Activated B cell treated with CpG ODN at 0.5 μM for 24 hours (primary cell): ENCODE measurements around the gene TXN2. TPM values are rescaled to one million over a fixed set of nuclear protein-coding genes. Genes with fewer than 3 reads are reported as not detected.
A peak's percentile ranks its signal among the peaks of the same experiment; 100 is the strongest.

Experiments used
- ATAC-seq: fragments of 200-7000 bp; cut with Tn5 transposase; one replicate; pipeline ENCODE4 v1.10.0; 2021; ENCODE audit warnings: low read depth, mild to moderate bottlenecking, moderate library complexity
- CTCF ChIA-PET: fragments of 350-600 bp; sonication (Branson Sonifier 250); formaldehyde crosslinking; loops from one replicate; lab custom pipeline; 2021; ENCODE audit warnings: antibody characterized with exemption; lab: Charles Lee
- POLR2A ChIA-PET: fragments of 350-600 bp; sonication (Branson Sonifier 250); formaldehyde crosslinking; loops from one replicate; lab custom pipeline; 2021; ENCODE audit warnings: antibody characterized with exemption; lab: Charles Lee
- DNase-seq: peaks from one replicate; pipeline ENCODE4 v3.0.0; 2022
- H3K27ac Mint-ChIP-seq: one replicate; pipeline ENCODE4 v1.8.0; 2020; ENCODE audit warnings: mixed read lengths
- H3K27me3 Mint-ChIP-seq: one replicate; pipeline ENCODE4 v1.8.0; 2021; ENCODE audit warnings: mixed read lengths
- H3K36me3 Mint-ChIP-seq: one replicate; pipeline ENCODE4 v1.8.0; 2021; ENCODE audit warnings: low read depth, mixed read lengths
- H3K4me1 Mint-ChIP-seq: one replicate; pipeline ENCODE4 v1.8.0; 2021; ENCODE audit warnings: mixed read lengths
- H3K4me3 Mint-ChIP-seq: one replicate; pipeline ENCODE4 v1.8.0; 2020; ENCODE audit warnings: mild to moderate bottlenecking, mixed read lengths
- H3K9me3 Mint-ChIP-seq: one replicate; pipeline ENCODE4 v1.8.0; 2020; ENCODE audit warnings: mixed read lengths
- intact Hi-C: fragments of 100-400 bp; cut with micrococcal nuclease; formaldehyde crosslinking; loops from one replicate; pipeline ENCODE4 v1.15.1; 2024
- total RNA-seq: library from RNA; stranded (reverse); gene quantifications from 2 replicates; pipeline ENCODE4 v1.2.3, GENCODE V29; 2022
- TF ChIP-seq, protein P1 (sequence below): fragments of 200-600 bp; IDR thresholded peaks from one replicate; pipeline ENCODE4 v1.8.0; 2022; ENCODE audit warnings: antibody characterized with exemption, mild to moderate bottlenecking

Gene TXN2, protein sequence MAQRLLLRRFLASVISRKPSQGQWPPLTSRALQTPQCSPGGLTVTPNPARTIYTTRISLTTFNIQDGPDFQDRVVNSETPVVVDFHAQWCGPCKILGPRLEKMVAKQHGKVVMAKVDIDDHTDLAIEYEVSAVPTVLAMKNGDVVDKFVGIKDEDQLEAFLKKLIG
- 59.1 and 71.7 TPM in 2 replicates for total RNA-seq

- peak; percentile 94 for DNase-seq
- intact Hi-C loops, result loop anchor here (1.0 kb wide), 5 partner anchors 12 to 93 kb away; partner anchors contain the start of genes EIF3D and FOXRED2
- peak; percentile 87 for ATAC-seq
- Mint-ChIP-seq H3K36me3 (peaks cover 32% of the 10 kb centered on the region), H3K4me3 (peak within 1 kb of the TSS; percentile 92), H3K4me1 (peaks cover 18% of the 10 kb centered on the region), H3K9me3 (no peaks in the 10 kb centered on the region), H3K27ac (peak within 1 kb of the TSS; percentile 91), H3K27me3 (no peaks in the 10 kb centered on the region)
- TF ChIP-seq, protein P1, sequence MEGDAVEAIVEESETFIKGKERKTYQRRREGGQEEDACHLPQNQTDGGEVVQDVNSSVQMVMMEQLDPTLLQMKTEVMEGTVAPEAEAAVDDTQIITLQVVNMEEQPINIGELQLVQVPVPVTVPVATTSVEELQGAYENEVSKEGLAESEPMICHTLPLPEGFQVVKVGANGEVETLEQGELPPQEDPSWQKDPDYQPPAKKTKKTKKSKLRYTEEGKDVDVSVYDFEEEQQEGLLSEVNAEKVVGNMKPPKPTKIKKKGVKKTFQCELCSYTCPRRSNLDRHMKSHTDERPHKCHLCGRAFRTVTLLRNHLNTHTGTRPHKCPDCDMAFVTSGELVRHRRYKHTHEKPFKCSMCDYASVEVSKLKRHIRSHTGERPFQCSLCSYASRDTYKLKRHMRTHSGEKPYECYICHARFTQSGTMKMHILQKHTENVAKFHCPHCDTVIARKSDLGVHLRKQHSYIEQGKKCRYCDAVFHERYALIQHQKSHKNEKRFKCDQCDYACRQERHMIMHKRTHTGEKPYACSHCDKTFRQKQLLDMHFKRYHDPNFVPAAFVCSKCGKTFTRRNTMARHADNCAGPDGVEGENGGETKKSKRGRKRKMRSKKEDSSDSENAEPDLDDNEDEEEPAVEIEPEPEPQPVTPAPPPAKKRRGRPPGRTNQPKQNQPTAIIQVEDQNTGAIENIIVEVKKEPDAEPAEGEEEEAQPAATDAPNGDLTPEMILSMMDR, result no peak
- CTCF ChIA-PET, result interaction anchor here (1.0 to 3.0 kb wide), 3 partner anchors 11 to 180 kb away, joined by 6 to 18 read pairs (median 7); partner anchors contain the start of gene FOXRED2
- POLR2A ChIA-PET, result interaction anchor here (0.6 to 2.8 kb wide), 43 partner anchors 10 to 1499 kb away, joined by 3 to 40 read pairs (median 4); partner anchors contain the start of genes APOL1, APOL2, APOL3 and EIF3D
Measured at GRCh38 chr22:36481393-36482168, at the start of gene TXN2. TXN2 (minus strand) TSS chr22:36481640; CDS start chr22:36480837, 803 bp downstream.

GRCh38 chr22:36528795-36529751, 47.6 kb upstream of the TXN2 start, which contains the start of gene EIF3D:
EIF3D (minus strand) TSS chr22:36529166; CDS start chr22:36526121, 3,045 bp downstream.
- Mint-ChIP-seq H3K4me3 (peak within 1 kb of the TSS; percentile 94), H3K27me3 (no peaks in the 10 kb centered on the region), H3K36me3 (peaks cover 41% of the 10 kb centered on the region), H3K27ac (peak within 1 kb of the TSS; percentile 97), H3K9me3 (no peaks in the 10 kb centered on the region), H3K4me1 (peaks cover 25% of the 10 kb centered on the region)
- TF ChIP-seq, protein P1, result no peak
- CTCF ChIA-PET, result interaction anchor here (1.0 to 1.3 kb wide), 3 partner anchors 18 to 514 kb away, joined by 3 to 4 read pairs (median 4); no protein-coding TSS in a partner anchor
- ATAC-seq (peak; percentile 92), DNase-seq (peak; percentile 96)
- intact Hi-C loops, result loop anchor here (1.0 to 5.0 kb wide), 8 partner anchors 22 to 1118 kb away; partner anchors contain the start of genes FOXRED2, IFT27, NCF4 and TXN2
- POLR2A ChIA-PET, result interaction anchor here (0.5 to 3.2 kb wide), 28 partner anchors 9 to 1317 kb away, joined by 3 to 36 read pairs (median 4); partner anchors contain the start of genes APOL2, FOXRED2, IFT27 and KCTD17

DNA sequence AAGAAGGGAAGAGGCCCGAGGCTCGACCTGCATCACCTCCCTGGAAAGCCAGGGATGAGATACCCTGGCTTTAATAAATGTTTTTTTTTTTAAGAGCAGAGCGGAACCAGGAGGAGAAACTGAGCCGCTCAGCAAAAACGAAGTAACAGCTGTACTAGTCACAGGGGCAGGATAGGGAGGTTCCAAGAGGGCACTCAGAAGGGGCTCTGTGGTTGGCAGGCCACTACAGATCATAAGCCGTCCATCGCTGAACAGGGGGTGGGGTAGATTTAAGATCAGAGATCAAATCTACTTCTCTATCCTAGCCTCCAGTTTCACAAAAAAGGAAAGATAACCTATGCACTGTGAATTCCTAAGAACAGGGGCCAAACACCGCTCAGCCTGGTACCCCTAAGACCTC, 46.9 kb upstream of the TXN2 start:
- POLR2A ChIA-PET, result interaction anchor here (0.6 to 3.2 kb wide), 12 partner anchors 9 to 1157 kb away, joined by 3 to 36 read pairs (median 8); partner anchors contain the start of genes FOXRED2, NCF4 and TXN2
- H3K27ac Mint-ChIP-seq, result peak overlapping the region; percentile 97
- CTCF ChIA-PET, result interaction anchor here (1.0 to 1.3 kb wide), 3 partner anchors 17 to 515 kb away, joined by 3 to 4 read pairs (median 4); no protein-coding TSS in a partner anchor
- TF ChIP-seq, protein P1, result no peak
- no peaks in the 10 kb centered on the region for H3K9me3 Mint-ChIP-seq
- peak overlapping the region; percentile 94 for H3K4me3 Mint-ChIP-seq
- intact Hi-C loops, result loop anchor here (2.0 to 5.0 kb wide), 4 partner anchors 74 to 1118 kb away; partner anchors contain the start of genes IFT27 and NCF4
- ATAC-seq (no peak), DNase-seq (no peak)
- H3K4me1 Mint-ChIP-seq, result peaks cover 25% of the 10 kb centered on the region
- H3K36me3 Mint-ChIP-seq, result peaks cover 48% of the 10 kb centered on the region
- no peaks in the 10 kb centered on the region for H3K27me3 Mint-ChIP-seq

DNA sequence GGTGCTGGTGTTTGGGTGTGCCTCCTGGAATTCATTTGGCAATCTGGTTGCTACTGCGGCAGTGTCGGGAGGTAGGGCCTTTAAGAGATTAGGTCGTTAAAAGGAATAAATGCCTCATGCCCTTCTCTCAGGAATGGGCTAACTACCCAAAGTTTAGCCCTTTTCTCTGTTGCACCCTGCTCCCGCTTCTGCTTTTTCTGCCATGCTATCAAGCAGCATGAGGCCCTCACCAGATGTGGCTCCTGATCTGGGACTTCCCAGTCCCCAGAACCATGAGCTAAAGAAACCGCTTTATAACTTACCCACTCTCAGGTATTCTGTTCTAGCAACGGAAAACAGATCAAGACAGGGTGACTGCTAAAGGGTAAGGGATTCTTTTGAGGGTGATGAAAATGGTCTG, 41.2 kb upstream of the TXN2 start:
- Mint-ChIP-seq H3K27ac (no peak overlapping the region), H3K4me1 (peaks cover 18% of the 10 kb centered on the region), H3K4me3 (no peak overlapping the region), H3K36me3 (peaks cover 95% of the 10 kb centered on the region), H3K9me3 (peaks cover 2% of the 10 kb centered on the region), H3K27me3 (no peaks in the 10 kb centered on the region)
- ChIA-PET CTCF (interaction anchor here (0.8 to 1.3 kb wide), 3 partner anchors 10 to 222 kb away, joined by 3 to 4 read pairs (median 3); no protein-coding TSS in a partner anchor), POLR2A (interaction anchor here (0.6 to 1.8 kb wide), 2 partner anchors 16 to 381 kb away, joined by 3 to 10 read pairs; partner anchors contain the start of gene FOXRED2)
- no peak for DNase-seq
- TF ChIP-seq, protein P1, result no peak
- intact Hi-C loops, result no loop called here
- ATAC-seq, result no peak
